GM23338 (cell line): Measurements from ENCODE around the gene GPAM. TPM values are rescaled to one million over a fixed set of nuclear protein-coding genes. Genes with fewer than 3 reads are reported as not detected.

Source experiments
- ATAC-seq: fragments of 200-7000 bp; cut with Tn5 transposase; 3 replicates; pipeline ENCODE4 v1.9.1; 2020
- DNase-seq: peaks from one replicate; pipeline ENCODE4 v3.0.0-alpha.2; 2015; ENCODE audit warnings: low spot score
- H2AFZ ChIP-seq: fragments of 200-600 bp; sonication (generic); 2 replicates; pipeline ENCODE4 v1.8.0; 2016; ENCODE audit warnings: antibody characterized with exemption, mild to moderate bottlenecking, moderate library complexity
- H3F3A ChIP-seq: fragments of 200-600 bp; sonication (generic); replicated peaks from 2 replicates; pipeline ENCODE4 v1.8.0; 2017; ENCODE audit warnings: antibody characterized with exemption, mixed run types, low read depth
- H3K27ac ChIP-seq: fragments of 200-600 bp; sonication (generic); 2 replicates; pipeline ENCODE4 v1.6.1; 2016; ENCODE audit warnings: low read depth
- H3K27me3 ChIP-seq: fragments of 200-600 bp; sonication (generic); 2 replicates; pipeline ENCODE4 v1.8.0; 2016; ENCODE audit warnings: mild to moderate bottlenecking, mixed run types, moderate library complexity; ENCODE audit not compliant: insufficient read depth
- H3K36me3 ChIP-seq: fragments of 200-600 bp; sonication (generic); 2 replicates; pipeline ENCODE4 v1.8.0; 2016; ENCODE audit warnings: mild to moderate bottlenecking; ENCODE audit not compliant: insufficient read depth
- H3K4me1 ChIP-seq: fragments of 200-600 bp; sonication (generic); 2 replicates; pipeline ENCODE4 v1.8.0; 2016; ENCODE audit warnings: mild to moderate bottlenecking, moderate library complexity; ENCODE audit not compliant: insufficient read depth
- H3K4me2 ChIP-seq: fragments of 200-600 bp; sonication (generic); 2 replicates; pipeline ENCODE4 v1.7.1; 2017; ENCODE audit warnings: mixed run types
- H3K4me3 ChIP-seq: fragments of 200-600 bp; sonication (generic); 2 replicates; pipeline ENCODE4 v1.6.1; 2016; ENCODE audit warnings: mixed run types
- H3K79me2 ChIP-seq: fragments of 200-600 bp; sonication (generic); replicated peaks from 2 replicates; pipeline ENCODE4 v1.8.0; 2017; ENCODE audit warnings: mild to moderate bottlenecking; ENCODE audit not compliant: insufficient read depth
- H3K9me2 ChIP-seq: fragments of 200-600 bp; sonication (generic); 2 replicates; pipeline ENCODE4 v1.8.0; 2017; ENCODE audit not compliant: insufficient read depth
- H4K20me1 ChIP-seq: fragments of 200-600 bp; sonication (generic); replicated peaks from 2 replicates; pipeline ENCODE4 v1.8.0; 2017; ENCODE audit warnings: mild to moderate bottlenecking; ENCODE audit not compliant: insufficient read depth
- H3K27ac Mint-ChIP-seq: 2 replicates; pipeline ENCODE4 v1.8.0; 2020; ENCODE audit warnings: inconsistent platforms, mild to moderate bottlenecking, moderate library complexity, mixed read lengths
- H3K27me3 Mint-ChIP-seq: 3 replicates; pipeline ENCODE4 v1.8.0; 2022; ENCODE audit warnings: low read depth, mild to moderate bottlenecking, moderate library complexity, mixed read lengths, inconsistent platforms; ENCODE audit not compliant: insufficient read depth, poor library complexity
- H3K36me3 Mint-ChIP-seq: 3 replicates; pipeline ENCODE4 v1.8.0; 2021; ENCODE audit warnings: low read depth, mild to moderate bottlenecking, inconsistent platforms, moderate library complexity, mixed read lengths
- H3K4me1 Mint-ChIP-seq: 3 replicates; pipeline ENCODE4 v1.8.0; 2020; ENCODE audit warnings: mild to moderate bottlenecking, inconsistent platforms, mixed read lengths
- H3K4me3 Mint-ChIP-seq: 3 replicates; pipeline ENCODE4 v1.8.0; 2021; ENCODE audit warnings: moderate library complexity, mild to moderate bottlenecking, inconsistent platforms, mixed read lengths
- H3K9me3 Mint-ChIP-seq: 3 replicates; pipeline ENCODE4 v1.8.0; 2020; ENCODE audit warnings: moderate library complexity, mild to moderate bottlenecking, inconsistent platforms, mixed read lengths
- CTCF ChIP-seq, 2 experiments: fragments of 200-600 bp in 1 of 2; sonication (generic) in 1 of 2; conservative IDR thresholded peaks; 2 replicates each; pipeline versions ENCODE4 v1.5.1 to v1.6.1; 2016 to 2017; ENCODE audit warnings: antibody characterized with exemption in 2 of 2, low read depth in 2 of 2, mild to moderate bottlenecking in 2 of 2, moderate library complexity in 1 of 2
- EZH2 ChIP-seq: fragments of 200-600 bp; sonication (generic); IDR thresholded peaks from one replicate; pipeline ENCODE4 v1.8.0; 2017; ENCODE audit warnings: antibody characterized with exemption, mild to moderate bottlenecking, low read depth; ENCODE audit not compliant: unreplicated experiment
- EZH2phosphoT487 ChIP-seq: fragments of 200-600 bp; sonication (generic); IDR thresholded peaks from one replicate; pipeline ENCODE4 v1.8.1; 2018; ENCODE audit warnings: antibody characterized with exemption; ENCODE audit not compliant: unreplicated experiment
- JUNB ChIP-seq: IDR thresholded peaks from one replicate; pipeline ENCODE4 v1.6.1; 2016; ENCODE audit warnings: antibody characterized with exemption; ENCODE audit not compliant: unreplicated experiment
- NANOG ChIP-seq: IDR thresholded peaks from 2 replicates; pipeline ENCODE4 v1.6.1; 2016; ENCODE audit warnings: antibody characterized with exemption, borderline replicate concordance
- POLR2AphosphoS5 ChIP-seq: IDR thresholded peaks from 2 replicates; pipeline ENCODE4 v1.6.1; 2016; ENCODE audit warnings: antibody characterized with exemption, low read depth
- REST ChIP-seq: IDR thresholded peaks from one replicate; pipeline ENCODE4 v1.6.1; 2018; ENCODE audit warnings: antibody characterized with exemption; ENCODE audit not compliant: unreplicated experiment
- STAT1 ChIP-seq: IDR thresholded peaks from one replicate; pipeline ENCODE4 v1.6.1; 2016; ENCODE audit warnings: antibody characterized with exemption; ENCODE audit not compliant: unreplicated experiment
- ZNF114 ChIP-seq: fragments of 250-450 bp; sonication (Bioruptor Pico); IDR thresholded peaks from 2 replicates; pipeline ENCODE4 v1.5.0; 2020; ENCODE audit warnings: mild to moderate bottlenecking, moderate library complexity
- ZNF331 ChIP-seq: fragments of 250-450 bp; sonication (Bioruptor Pico); IDR thresholded peaks from 2 replicates; pipeline ENCODE4 v1.5.0; 2020; ENCODE audit warnings: low read depth, mild to moderate bottlenecking, moderate library complexity
- polyA plus RNA-seq: library from polyadenylated mRNA; unstranded; fragments of >200 nt; fragmentation: Nextera tagmentation; extraction: Ambion mirVana; gene quantifications from 2 replicates; pipeline ENCODE4 v1.2.1, GENCODE V29; 2016
- total RNA-seq: library from RNA; depleted of rRNA; stranded (reverse); fragments of >200 nt; shearing (Covaris generic); gene quantifications from 2 replicates; pipeline ENCODE4 v1.2.3, GENCODE V29; 2014
- TF ChIP-seq, protein P1 (sequence below): IDR thresholded peaks from 2 replicates; pipeline ENCODE4 v1.6.1; 2016; ENCODE audit warnings: antibody characterized with exemption

Gene GPAM
- total and polyA plus RNA-seq, 2 experiments from 2014 or later: 5.5 to 16.6 TPM

DNA sequence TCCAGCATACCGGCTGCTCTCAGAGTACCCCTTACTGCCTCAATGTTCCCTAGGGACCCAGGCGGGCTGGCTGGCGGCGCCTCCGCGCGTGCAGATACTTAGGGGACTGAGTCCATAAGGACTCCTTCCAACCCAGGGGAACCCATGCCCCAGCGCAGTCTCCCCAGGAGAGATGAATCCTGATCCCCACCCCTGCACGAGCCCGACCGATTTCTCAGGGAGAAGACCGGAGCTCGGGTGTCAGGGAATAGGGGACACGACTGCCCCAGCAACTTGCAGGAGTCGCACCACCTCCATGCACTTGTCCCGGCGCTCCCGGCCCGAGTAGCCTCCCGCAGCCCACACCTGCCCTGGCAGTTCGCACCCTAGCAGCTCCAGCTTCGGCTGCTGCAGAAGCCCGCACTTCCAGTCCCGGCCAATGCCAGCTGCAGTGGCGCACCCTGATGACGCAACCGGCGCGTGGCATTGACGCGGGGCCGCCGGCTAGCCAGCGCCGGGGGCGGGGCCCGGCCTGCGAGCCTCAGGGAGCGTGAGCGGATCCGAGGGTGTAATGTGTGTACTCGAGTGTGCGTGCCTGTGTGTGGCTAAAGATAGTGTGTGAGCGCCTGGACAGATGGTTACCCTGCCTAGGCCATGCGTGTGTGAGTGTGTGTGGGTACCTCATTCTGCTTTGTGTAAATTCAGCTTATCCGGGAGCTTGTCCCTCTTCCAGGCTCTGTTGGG is at the start of gene GPAM (continued):
- no peak for TF ChIP-seq CTCF (conservative IDR thresholded peaks at IDR 0.05; ENCODE audit: low read depth in 2 of 2)
- peak; percentile 96 for TF ChIP-seq POLR2AphosphoS5

- Mint-ChIP-seq H3K4me3 (no peak overlapping the region), H3K4me1 (peaks cover 26% of the 10 kb centered on the region), H3K27ac (no peak overlapping the region), H3K36me3 (no peaks in the 10 kb centered on the region), H3K9me3 (peaks cover 3% of the 10 kb centered on the region; the same call in 1 of the 3 replicates), H3K27me3 (peaks cover 5% of the 10 kb centered on the region)
- Histone ChIP-seq H3K4me1 (peaks cover 4% of the 10 kb centered on the region; the same call in 1 of the 2 replicates), H3K36me3 (no peaks in the 10 kb centered on the region), H2AFZ (no peak overlapping the region), H3K27me3 (no peaks in the 10 kb centered on the region), H3K4me2 (no peak overlapping the region), H3K79me2 (no peaks in the 10 kb centered on the region), H3K27ac (no peak overlapping the region), H4K20me1 (no peaks in the 10 kb centered on the region; the same call in 1 of the 2 replicates), H3K9me2 (peaks cover 11% of the 10 kb centered on the region; the same call in 1 of the 2 replicates), H3K4me3 (no peak overlapping the region), H3F3A (no peaks in the 10 kb centered on the region)
- no peak for DNase-seq
- no peak; the same call in 2 of the 3 replicates for ATAC-seq
- TF ChIP-seq REST (no peak), ZNF331 (CRISPR knock-in tag) (no peak), EZH2phosphoT487 (no peak), ZNF114 (CRISPR knock-in tag) (no peak), JUNB (no peak), CTCF (conservative IDR thresholded peaks at IDR 0.05; ENCODE audit: low read depth in 2 of 2) (no peak), STAT1 (no peak), NANOG (no peak), EZH2 (no peak), POLR2AphosphoS5 (no peak)
- TF ChIP-seq, protein P1, sequence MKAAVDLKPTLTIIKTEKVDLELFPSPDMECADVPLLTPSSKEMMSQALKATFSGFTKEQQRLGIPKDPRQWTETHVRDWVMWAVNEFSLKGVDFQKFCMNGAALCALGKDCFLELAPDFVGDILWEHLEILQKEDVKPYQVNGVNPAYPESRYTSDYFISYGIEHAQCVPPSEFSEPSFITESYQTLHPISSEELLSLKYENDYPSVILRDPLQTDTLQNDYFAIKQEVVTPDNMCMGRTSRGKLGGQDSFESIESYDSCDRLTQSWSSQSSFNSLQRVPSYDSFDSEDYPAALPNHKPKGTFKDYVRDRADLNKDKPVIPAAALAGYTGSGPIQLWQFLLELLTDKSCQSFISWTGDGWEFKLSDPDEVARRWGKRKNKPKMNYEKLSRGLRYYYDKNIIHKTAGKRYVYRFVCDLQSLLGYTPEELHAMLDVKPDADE: no peak
These were observed 49.1 kb upstream of the GPAM start for GRCh38 chr10:112232670-112233069.
